Measurements from ENCODE around the gene ASB2.

Gene ASB2

DNA sequence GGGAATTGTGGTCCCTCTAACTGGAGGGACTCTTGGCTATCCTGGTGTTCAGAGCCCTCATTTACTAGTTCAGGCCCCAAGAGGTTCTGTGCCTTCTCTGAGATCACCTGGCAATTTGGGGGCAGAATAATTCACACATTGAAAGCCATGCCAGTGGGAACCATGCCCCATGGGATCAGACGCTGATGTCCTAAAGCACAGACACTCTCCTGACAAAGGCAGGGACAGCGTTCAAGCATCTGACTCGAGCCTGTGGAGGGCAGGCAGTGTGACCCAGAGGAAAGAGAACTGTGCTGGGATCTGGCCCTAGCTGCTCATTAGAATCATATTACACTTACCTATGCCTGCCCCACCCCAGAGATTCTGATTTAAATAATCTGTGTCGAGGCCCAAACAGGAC is 2.4 kb upstream of the ASB2 start:
- CTCF ChIA-PET = interaction anchor here (0.6 to 1.0 kb wide), 3 partner anchors 8 to 39 kb away, joined by 3 to 5 read pairs (median 3); no protein-coding TSS in a partner anchor
- no peak overlapping the region for H3K27ac ChIP-seq (ENCODE audit: extremely low read depth, low read depth, low read length)
- no peaks in the 10 kb centered on the region for H3K4me1 ChIP-seq (ENCODE audit: control insufficient read depth, insufficient read depth, low read length)
- H3K4me3 ChIP-seq (ENCODE audit: low read depth, low read length) = no peak overlapping the region
- no peaks in the 10 kb centered on the region for H3K36me3 ChIP-seq (ENCODE audit: control insufficient read depth in 2 of 2, insufficient read depth in 1 of 2, low read length in 2 of 2)
- H3K9me3 ChIP-seq (ENCODE audit: control insufficient read depth, insufficient read depth, low read depth, low read length) = no peaks in the 10 kb centered on the region
- no peak for TF ChIP-seq ZNF248 (tag by site-specific recombination; IDR thresholded peaks at IDR 0.05)
- no peak for TF ChIP-seq PRDM10 (tag by site-specific recombination; IDR thresholded peaks at IDR 0.05)
- TF ChIP-seq ZBTB7A (tag by site-specific recombination; IDR thresholded peaks at IDR 0.05; ENCODE audit: low read depth) = no peak
- TF ChIP-seq ZNF664 (tag by site-specific recombination; IDR thresholded peaks at IDR 0.05) = no peak
- TF ChIP-seq ZNF132 (tag by site-specific recombination; IDR thresholded peaks at IDR 0.05; ENCODE audit: borderline replicate concordance) = no peak
- TF ChIP-seq ZNF174 (tag by site-specific recombination; IDR thresholded peaks at IDR 0.05) = no peak
- POLR2A ChIA-PET = no interaction called here

GRCh38 chr14:93977790-93978581 is 1.6 kb upstream of the ASB2 start:
- CTCF ChIA-PET = interaction anchor here (0.6 to 1.2 kb wide), 4 partner anchors 27 to 95 kb away, joined by 3 to 5 read pairs (median 4); no protein-coding TSS in a partner anchor
- Histone ChIP-seq H3K4me3 (ENCODE audit: low read depth, low read length) (no peak overlapping the region), H3K4me1 (ENCODE audit: control insufficient read depth, insufficient read depth, low read length) (no peaks in the 10 kb centered on the region), H3K36me3 (ENCODE audit: control insufficient read depth in 2 of 2, insufficient read depth in 1 of 2, low read length in 2 of 2) (no peaks in the 10 kb centered on the region), H3K9me3 (ENCODE audit: control insufficient read depth, insufficient read depth, low read depth, low read length) (no peaks in the 10 kb centered on the region), H3K27ac (ENCODE audit: extremely low read depth, low read depth, low read length) (no peak overlapping the region)
- no peak for TF ChIP-seq ZNF548 (tag by site-specific recombination; IDR thresholded peaks at IDR 0.05)
- no peak for TF ChIP-seq MYNN (tag by site-specific recombination; IDR thresholded peaks at IDR 0.05; ENCODE audit: borderline replicate concordance)
- no peak for TF ChIP-seq ZBTB21 (tag by site-specific recombination; IDR thresholded peaks at IDR 0.05)
- TF ChIP-seq ZNF266 (tag by site-specific recombination; IDR thresholded peaks at IDR 0.05; ENCODE audit: low read depth) = no peak
- no peak for TF ChIP-seq PRDM10 (tag by site-specific recombination; IDR thresholded peaks at IDR 0.05)
- no peak for TF ChIP-seq ZNF596 (tag by site-specific recombination; IDR thresholded peaks at IDR 0.05)
- no peak for TF ChIP-seq ZNF529 (tag by site-specific recombination; IDR thresholded peaks at IDR 0.05; ENCODE audit: insufficient replicate concordance)
- no peak for TF ChIP-seq ZNF114 (tag by site-specific recombination; IDR thresholded peaks at IDR 0.05)
- TF ChIP-seq, protein P1, sequence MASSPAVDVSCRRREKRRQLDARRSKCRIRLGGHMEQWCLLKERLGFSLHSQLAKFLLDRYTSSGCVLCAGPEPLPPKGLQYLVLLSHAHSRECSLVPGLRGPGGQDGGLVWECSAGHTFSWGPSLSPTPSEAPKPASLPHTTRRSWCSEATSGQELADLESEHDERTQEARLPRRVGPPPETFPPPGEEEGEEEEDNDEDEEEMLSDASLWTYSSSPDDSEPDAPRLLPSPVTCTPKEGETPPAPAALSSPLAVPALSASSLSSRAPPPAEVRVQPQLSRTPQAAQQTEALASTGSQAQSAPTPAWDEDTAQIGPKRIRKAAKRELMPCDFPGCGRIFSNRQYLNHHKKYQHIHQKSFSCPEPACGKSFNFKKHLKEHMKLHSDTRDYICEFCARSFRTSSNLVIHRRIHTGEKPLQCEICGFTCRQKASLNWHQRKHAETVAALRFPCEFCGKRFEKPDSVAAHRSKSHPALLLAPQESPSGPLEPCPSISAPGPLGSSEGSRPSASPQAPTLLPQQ (tag by site-specific recombination; IDR thresholded peaks at IDR 0.05) = no peak
- TF ChIP-seq, protein P2, sequence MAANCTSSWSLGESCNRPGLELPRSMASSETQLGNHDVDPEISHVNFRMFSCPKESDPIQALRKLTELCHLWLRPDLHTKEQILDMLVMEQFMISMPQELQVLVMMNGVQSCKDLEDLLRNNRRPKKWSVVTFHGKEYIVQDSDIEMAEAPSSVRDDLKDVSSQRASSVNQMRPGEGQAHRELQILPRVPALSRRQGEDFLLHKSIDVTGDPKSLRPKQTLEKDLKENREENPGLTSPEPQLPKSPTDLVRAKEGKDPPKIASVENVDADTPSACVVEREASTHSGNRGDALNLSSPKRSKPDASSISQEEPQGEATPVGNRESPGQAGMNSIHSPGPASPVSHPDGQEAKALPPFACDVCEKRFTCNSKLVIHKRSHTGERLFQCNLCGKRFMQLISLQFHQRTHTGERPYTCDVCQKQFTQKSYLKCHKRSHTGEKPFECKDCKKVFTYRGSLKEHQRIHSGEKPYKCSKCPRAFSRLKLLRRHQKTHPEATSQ (tag by site-specific recombination; IDR thresholded peaks at IDR 0.05) = no peak
- TF ChIP-seq ZNF670 (tag by site-specific recombination; IDR thresholded peaks at IDR 0.05; ENCODE audit: low read depth) = no peak
- no peak for TF ChIP-seq ZNF704 (tag by site-specific recombination; IDR thresholded peaks at IDR 0.05)
- no peak for TF ChIP-seq ZNF571 (tag by site-specific recombination; IDR thresholded peaks at IDR 0.05)
- TF ChIP-seq HOXD13 (CRISPR knock-in tag; IDR thresholded peaks at IDR 0.05; ENCODE audit: borderline replicate concordance) = no peak
- no peak for TF ChIP-seq ZNF132 (tag by site-specific recombination; IDR thresholded peaks at IDR 0.05; ENCODE audit: borderline replicate concordance)
- POLR2A ChIA-PET = no interaction called here

All from HEK293 (cell line).